Dendritic cell treated with granulocyte-macrophage colony-stimulating factor and Interleukin-4, amounts not matched to agents 40 ng/mL and 50 ng/mL, for 4 days (primary cell): ENCODE measurements around the gene PCNT.
A peak's percentile ranks its signal among the peaks of the same experiment; 100 is the strongest.

Source experiments
- H3K27ac Mint-ChIP-seq: one replicate; pipeline ENCODE4 v1.8.0; 2022; ENCODE audit warnings: mild to moderate bottlenecking, mixed read lengths
- H3K27me3 Mint-ChIP-seq: one replicate; pipeline ENCODE4 v1.8.0; 2022; ENCODE audit warnings: mild to moderate bottlenecking, mixed read lengths
- H3K36me3 Mint-ChIP-seq: one replicate; pipeline ENCODE4 v1.8.0; 2022; ENCODE audit warnings: low read depth, mixed read lengths
- H3K4me1 Mint-ChIP-seq: one replicate; pipeline ENCODE4 v1.8.0; 2022; ENCODE audit warnings: low read depth, mixed read lengths
- H3K4me3 Mint-ChIP-seq: one replicate; pipeline ENCODE4 v1.8.0; 2022; ENCODE audit warnings: mild to moderate bottlenecking, moderate library complexity, mixed read lengths
- H3K9me3 Mint-ChIP-seq: one replicate; pipeline ENCODE4 v1.8.0; 2022; ENCODE audit warnings: mixed read lengths
- intact Hi-C: fragments of 100-400 bp; cut with micrococcal nuclease; formaldehyde crosslinking; loops from one replicate; pipeline ENCODE4 v1.15.0; 2022

Gene PCNT

DNA sequence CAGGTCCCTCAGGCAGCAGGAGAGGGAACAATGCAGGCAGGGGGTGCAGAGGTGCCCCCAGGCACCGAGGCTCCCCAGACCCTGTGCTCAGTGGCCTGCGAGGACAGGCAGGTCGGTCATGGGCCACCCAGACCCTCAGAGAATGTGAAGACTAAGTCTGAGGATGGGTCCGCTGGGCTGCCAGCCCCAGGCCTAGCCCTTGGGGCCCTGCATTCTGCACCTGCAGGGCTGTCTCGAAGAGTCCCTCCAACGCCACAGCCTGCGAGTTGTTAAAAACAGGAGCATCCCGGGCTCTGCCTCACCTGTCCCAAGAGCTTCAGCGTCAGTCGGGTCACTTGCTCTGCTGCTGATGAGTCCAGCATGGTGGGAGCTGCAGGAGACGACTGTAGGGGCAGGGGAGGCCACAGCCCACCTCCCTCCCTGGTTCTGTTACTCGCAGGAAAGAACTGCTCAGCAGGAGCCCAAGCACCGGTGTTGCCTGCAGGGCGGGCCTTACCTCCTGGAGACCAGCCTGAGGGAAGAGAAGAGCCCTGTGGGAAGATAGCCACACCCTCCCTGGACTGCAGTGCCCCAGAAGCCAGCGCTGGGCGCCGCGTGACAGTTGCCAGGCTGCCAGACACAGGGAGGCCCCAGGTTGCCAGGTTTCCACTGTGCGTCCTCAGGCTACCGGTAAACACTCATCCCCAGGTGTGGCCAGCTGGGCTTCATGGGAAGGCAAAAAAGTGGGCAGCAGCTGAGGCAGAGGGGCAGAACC, 6.1 kb upstream of the PCNT start:
- intact Hi-C loops = no loop called here
- H3K36me3 Mint-ChIP-seq = no peaks in the 10 kb centered on the region
- H3K27me3 Mint-ChIP-seq = no peaks in the 10 kb centered on the region
- peak overlapping the region; percentile 37 for H3K27ac Mint-ChIP-seq
- H3K9me3 Mint-ChIP-seq = no peaks in the 10 kb centered on the region
- H3K4me1 Mint-ChIP-seq = peaks cover 26% of the 10 kb centered on the region
- H3K4me3 Mint-ChIP-seq = no peak overlapping the region

DNA sequence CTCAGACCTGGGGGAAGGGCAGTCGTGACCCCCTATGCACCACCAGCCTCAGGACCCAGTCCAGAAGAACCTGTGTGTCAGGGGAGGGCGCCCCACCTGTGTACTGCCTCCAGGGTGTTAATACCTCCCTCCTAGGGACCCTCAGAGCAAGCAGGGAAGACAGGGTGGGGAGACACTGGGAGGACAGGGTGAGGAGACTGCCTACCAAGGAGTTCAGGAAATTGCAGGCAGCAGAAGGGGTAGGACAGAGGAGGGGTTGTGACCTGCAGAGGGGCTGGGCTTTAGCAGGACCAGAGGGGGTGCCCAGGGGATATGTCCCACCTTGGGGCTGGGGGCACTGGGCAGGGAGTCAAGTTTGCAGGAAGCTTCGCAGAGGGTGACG, 5.5 kb upstream of the PCNT start:
- H3K27me3 Mint-ChIP-seq = no peaks in the 10 kb centered on the region
- intact Hi-C loops = no loop called here
- H3K9me3 Mint-ChIP-seq = no peaks in the 10 kb centered on the region
- peaks cover 31% of the 10 kb centered on the region for H3K4me1 Mint-ChIP-seq
- H3K36me3 Mint-ChIP-seq = no peaks in the 10 kb centered on the region
- H3K27ac Mint-ChIP-seq = peak overlapping the region; percentile 37
- no peak overlapping the region for H3K4me3 Mint-ChIP-seq

DNA sequence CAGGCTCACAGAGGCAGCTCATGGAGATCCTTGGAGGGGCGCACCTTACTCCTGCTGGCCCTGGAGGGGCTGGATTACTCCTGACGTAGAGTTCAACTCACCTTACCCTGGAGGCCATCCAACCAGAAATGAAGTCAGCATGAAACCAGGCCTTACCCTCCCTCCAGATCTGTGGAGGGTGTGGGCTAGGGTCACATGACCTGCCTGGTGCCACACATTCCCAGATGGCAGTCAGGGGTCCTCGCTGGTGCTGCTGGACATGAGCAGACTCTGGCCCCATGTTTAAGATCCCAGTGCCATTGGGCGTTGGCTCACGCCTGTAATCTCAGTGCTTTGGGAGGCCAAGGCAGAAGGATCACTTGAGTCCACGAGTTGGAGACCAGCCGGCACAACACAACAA, 4.8 kb upstream of the PCNT start:
- no peaks in the 10 kb centered on the region for H3K27me3 Mint-ChIP-seq
- H3K27ac Mint-ChIP-seq = peak overlapping the region; percentile 37
- no peak overlapping the region for H3K4me3 Mint-ChIP-seq
- peaks cover 31% of the 10 kb centered on the region for H3K4me1 Mint-ChIP-seq
- H3K36me3 Mint-ChIP-seq = peaks cover 5% of the 10 kb centered on the region
- H3K9me3 Mint-ChIP-seq = no peaks in the 10 kb centered on the region
- intact Hi-C loops = no loop called here

DNA sequence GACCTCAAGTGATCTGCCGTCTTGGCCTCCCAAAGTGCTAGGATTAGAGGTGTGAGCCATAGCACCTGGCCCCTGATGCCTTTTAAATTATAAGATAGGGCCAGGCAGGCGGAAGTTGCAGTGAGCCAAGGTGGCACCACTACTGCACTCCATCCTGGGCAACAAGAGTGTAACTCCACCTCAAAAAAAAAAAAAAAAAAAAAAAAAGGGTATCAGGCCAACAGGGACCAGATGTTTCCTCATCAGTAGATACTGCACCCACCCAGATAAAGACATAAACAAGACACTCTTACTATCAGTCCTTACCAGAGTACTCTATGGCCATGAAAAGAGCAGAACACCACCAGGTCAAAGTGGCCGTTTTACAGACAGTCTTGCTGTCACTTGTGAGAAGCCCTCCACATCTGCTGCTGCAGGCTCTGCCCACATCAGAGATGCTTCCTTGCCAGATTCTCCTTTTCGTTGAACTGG, 3.6 kb upstream of the PCNT start:
- H3K9me3 Mint-ChIP-seq = no peaks in the 10 kb centered on the region
- no peaks in the 10 kb centered on the region for H3K27me3 Mint-ChIP-seq
- H3K36me3 Mint-ChIP-seq = peaks cover 6% of the 10 kb centered on the region
- no peak overlapping the region for H3K27ac Mint-ChIP-seq
- H3K4me3 Mint-ChIP-seq = no peak overlapping the region
- intact Hi-C loops = no loop called here
- H3K4me1 Mint-ChIP-seq = peaks cover 32% of the 10 kb centered on the region

DNA sequence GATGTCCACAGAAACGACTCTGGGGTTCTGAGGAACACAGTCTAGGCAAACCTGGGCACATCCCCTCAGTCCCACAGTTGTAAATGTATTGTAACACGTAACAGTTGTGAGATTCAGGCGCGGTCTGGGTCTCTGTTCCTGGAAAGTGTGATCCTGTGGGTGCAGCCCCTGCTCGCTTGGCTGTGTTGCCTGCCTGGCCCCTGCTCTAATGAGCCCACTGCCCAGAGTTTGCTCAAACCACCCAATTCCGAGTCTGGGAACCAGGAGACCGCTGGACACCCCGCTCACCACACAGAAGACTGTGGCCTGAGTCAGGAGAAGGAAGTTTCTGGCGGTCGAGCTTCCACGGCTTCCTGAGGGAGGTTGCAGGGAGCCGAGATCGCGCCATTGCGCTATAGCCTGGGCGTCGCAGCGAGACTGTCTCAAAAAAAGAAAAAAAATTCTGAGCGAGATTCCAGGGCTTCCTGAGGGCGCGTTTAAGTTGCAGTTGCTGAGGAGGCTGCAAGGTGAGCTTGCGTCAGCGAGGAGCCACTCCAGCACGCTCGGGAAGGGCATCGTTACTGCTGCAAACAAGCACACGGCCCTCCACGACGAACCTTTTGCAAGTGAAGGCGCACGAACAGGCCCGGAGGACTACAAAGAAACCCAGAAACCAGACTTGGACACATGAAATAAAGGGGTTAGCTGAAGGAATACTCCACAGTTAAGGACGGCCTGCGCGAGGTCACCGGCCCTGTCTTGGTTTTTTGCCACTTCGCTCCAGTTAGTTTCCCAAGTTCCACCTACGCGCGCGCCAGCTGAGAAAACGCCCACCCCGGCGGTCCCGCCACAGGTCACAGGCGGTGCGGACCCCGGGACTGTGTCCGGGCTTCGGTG, 1.4 kb upstream of the PCNT start:
- Mint-ChIP-seq H3K27ac (peak overlapping the region; percentile 98), H3K9me3 (no peaks in the 10 kb centered on the region), H3K4me1 (peaks cover 45% of the 10 kb centered on the region), H3K27me3 (no peaks in the 10 kb centered on the region), H3K4me3 (peak overlapping the region; percentile 98), H3K36me3 (peaks cover 21% of the 10 kb centered on the region)
- intact Hi-C loops = no loop called here

DNA sequence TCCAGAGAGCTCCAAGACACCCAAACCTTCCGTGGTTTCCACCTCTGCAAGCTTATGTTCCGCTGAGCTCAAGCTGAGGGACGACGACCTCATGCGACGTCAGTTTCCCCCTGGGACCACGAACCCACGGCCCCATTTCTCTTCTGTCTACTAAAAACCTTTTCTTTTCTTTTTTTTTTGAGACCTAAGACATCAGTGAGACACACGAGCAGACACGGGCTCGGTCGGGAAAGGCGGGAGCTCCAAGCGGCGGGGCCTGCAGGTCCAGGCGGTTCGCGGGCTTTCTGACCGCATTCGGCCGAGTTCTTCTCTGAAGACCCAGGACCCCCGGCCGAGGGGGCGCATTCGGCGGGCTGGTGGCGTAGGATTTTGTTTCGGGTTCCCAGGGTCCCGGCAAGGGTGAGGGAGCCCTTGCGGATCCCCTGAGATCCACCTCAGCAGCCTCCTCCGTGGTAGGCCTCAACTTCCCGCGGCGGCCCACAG, 688 bp upstream of the PCNT start:
- Mint-ChIP-seq H3K27ac (peak overlapping the region; percentile 98), H3K36me3 (peaks cover 28% of the 10 kb centered on the region), H3K4me3 (peak overlapping the region; percentile 98), H3K9me3 (no peaks in the 10 kb centered on the region), H3K27me3 (no peaks in the 10 kb centered on the region), H3K4me1 (peaks cover 45% of the 10 kb centered on the region)
- intact Hi-C loops = no loop called here

DNA sequence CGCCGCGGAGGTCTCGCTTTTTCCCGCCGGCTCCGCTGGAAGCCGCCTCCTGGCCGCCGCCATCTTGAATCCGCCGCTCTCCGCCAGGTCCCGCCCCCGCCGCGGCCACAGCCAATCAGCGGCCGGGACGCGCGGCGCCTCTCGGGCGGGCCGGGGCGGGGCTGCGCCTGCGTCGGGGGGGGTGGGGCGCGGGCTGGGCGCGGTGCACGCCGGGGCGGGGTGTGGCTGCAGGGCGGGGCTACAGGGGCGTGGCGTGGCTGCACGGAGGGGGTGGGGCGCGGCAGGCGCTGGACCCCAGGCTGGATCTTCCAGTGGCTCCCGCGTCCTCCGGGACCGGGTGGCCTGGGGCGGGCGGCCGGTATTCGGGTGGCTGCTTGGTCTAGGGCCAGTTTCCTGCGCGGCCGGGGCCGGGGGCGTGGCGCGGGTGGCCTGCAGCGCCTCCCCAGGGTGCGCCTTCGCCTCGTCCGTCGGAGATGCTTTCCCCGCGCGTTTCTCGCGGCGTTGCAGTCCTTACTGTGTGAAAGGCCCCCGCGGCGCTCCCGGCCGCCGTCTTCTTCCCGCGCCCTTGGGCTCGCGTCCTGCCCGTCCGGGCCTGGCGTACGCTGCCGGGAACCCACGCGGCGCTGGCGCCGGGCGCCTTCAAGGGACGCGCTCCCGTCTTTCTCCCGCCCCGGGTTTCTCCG, 575 bp downstream of the PCNT start:
- H3K27me3 Mint-ChIP-seq = no peaks in the 10 kb centered on the region

DNA sequence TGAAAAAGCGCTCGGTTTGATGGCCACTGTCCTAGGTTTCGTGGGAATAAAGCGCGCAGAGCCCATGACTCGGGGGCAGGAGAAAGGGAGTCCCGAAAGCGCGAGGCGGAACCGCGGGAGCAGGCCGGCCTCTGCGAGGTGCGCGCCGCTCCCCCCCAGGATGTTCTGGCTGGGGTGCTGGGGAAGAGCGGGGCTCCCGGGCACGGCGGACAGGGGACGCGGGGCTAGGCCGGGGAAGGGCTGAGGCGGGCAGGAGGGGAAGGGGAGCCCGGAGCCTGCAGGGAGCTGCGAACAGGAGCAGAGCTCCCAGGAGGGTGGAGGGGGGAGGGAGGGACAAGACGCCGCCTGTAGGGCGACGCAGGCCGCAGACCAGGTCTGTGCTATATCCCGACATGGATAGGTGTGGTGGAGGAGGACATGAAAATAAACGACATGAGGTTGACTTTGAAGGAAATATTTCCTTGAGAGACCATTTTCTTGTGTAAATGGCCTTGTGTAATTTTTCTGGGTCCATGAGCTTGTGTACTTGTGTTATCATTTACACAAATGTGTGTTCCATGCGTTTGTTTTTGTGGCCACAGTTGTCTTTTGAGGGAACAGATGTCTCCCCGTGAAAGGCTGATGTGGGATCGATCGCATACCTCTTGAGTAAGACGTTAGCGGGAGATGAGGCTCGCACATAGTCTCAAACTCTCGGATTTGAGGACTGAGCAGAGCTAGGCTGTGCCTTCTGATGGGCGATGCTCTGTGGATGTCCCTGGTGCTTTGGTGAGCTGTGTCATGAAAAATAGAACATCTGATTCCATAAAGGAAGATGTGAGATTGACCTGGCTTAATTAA, 1.3 kb downstream of the PCNT start:
- H3K27me3 Mint-ChIP-seq = no peaks in the 10 kb centered on the region
- peaks cover 47% of the 10 kb centered on the region for H3K36me3 Mint-ChIP-seq
- H3K9me3 Mint-ChIP-seq = no peaks in the 10 kb centered on the region
- H3K4me3 Mint-ChIP-seq = peak overlapping the region; percentile 98
- intact Hi-C loops = loop anchor here (2.0 kb wide), 2 partner anchors 96 to 134 kb away; partner anchors contain the start of genes DIP2A and LSS
- H3K4me1 Mint-ChIP-seq = peaks cover 38% of the 10 kb centered on the region
- H3K27ac Mint-ChIP-seq = peak overlapping the region; percentile 60

More for the DNA sequence above, 575 bp downstream of the PCNT start:
- Mint-ChIP-seq H3K4me3 (peak overlapping the region; percentile 98), H3K9me3 (no peaks in the 10 kb centered on the region), H3K4me1 (peaks cover 38% of the 10 kb centered on the region), H3K36me3 (peaks cover 40% of the 10 kb centered on the region), H3K27ac (peak overlapping the region; percentile 98)
- intact Hi-C loops = loop anchor here (1.0 to 2.0 kb wide), 3 partner anchors 38 to 134 kb away; partner anchors contain the start of genes DIP2A, LSS and YBEY

DNA sequence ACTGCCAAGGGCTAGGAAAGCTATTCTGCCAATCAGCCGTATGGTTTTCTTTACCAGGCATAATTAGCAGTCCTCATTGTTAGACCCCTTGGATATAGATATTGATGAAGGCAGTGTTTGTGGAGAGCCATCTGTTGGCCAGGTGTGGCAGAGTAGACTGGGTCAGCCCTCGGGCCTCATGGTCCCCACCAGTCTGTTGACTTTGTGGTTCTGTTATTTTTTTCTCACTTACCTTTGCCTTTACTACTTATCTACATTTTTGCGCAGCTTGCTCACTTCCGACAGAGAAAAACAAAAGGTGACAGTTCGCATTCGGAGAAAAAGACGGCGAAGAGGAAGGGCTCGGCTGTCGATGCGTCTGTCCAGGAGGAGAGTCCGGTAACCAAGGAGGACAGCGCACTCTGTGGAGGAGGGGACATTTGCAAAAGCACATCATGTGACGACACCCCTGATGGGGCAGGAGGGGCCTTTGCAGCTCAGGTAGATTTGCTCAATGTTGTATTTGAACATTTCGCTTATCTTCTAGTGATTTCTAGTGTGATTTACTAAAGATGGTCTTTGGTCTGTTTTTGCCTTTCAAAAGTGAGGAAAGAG, 2.3 kb downstream of the PCNT start:
- Mint-ChIP-seq H3K4me3 (no peak overlapping the region), H3K9me3 (no peaks in the 10 kb centered on the region), H3K27me3 (no peaks in the 10 kb centered on the region), H3K27ac (no peak overlapping the region), H3K4me1 (peaks cover 36% of the 10 kb centered on the region), H3K36me3 (peaks cover 55% of the 10 kb centered on the region)
- intact Hi-C loops = no loop called here

DNA sequence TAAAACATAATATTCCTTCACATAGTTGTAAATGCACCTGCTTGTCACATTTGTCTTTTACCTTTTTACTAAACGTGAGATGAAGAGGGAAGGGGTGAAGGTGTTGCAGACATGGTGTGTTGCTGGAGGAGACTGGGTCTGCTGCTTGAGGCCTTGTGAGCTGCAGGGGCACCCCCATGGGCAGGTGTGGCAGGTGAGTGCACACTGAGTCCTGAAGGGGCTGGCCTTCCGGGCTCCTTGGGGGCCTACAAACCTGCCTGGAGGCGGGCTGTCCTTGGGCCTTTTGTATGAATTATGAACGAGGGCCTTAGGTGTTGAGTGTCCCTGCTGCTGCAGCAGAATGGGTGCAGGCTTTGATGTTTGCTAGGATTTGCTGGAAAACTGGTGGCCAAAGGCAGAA, 3.8 kb downstream of the PCNT start:
- H3K4me3 Mint-ChIP-seq = no peak overlapping the region
- intact Hi-C loops = no loop called here
- H3K27ac Mint-ChIP-seq = no peak overlapping the region
- peaks cover 21% of the 10 kb centered on the region for H3K4me1 Mint-ChIP-seq
- peaks cover 70% of the 10 kb centered on the region for H3K36me3 Mint-ChIP-seq
- H3K9me3 Mint-ChIP-seq = no peaks in the 10 kb centered on the region
- no peaks in the 10 kb centered on the region for H3K27me3 Mint-ChIP-seq

DNA sequence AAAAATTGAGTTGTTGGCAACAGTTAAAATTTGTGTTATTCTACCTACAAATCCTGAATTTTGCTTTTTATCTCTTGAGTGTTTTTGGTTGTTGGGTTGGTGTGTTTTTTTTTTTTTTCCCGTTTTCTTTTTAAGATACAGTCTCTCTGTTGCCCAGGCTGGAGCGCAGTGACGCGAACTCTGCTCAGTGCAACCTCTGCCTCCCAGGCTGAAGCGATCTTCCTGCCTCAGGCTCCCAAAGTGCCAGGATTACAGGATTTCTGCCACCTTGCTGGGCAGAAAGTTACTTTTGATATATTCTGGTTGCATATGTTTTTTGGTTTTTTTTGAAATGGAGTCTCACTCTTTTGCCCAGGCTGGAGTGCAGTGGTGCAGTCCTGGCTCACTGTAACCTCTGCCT, 4.2 kb downstream of the PCNT start:
- Mint-ChIP-seq H3K4me3 (no peak overlapping the region), H3K36me3 (peaks cover 74% of the 10 kb centered on the region), H3K9me3 (no peaks in the 10 kb centered on the region), H3K27me3 (no peaks in the 10 kb centered on the region), H3K4me1 (peaks cover 16% of the 10 kb centered on the region), H3K27ac (no peak overlapping the region)
- intact Hi-C loops = no loop called here

DNA sequence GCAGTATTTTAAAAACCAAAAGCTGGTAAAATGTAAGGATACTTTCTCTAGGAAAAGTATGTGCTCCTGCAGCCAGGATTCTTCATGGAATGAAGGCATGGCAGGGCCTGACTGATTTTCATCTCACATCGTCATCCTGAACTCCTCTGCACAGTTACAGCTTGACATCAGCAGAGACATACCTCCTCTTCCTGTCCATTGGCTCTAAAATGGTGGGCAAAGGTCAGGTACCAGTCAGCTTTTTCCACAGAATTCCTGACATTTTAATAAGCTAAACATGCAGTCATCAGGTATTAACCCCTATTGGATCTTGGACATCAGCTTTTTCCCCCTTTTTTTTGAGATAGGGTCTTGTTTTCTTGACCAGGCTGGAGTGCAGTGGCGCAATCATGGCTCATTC, 5.8 kb downstream of the PCNT start:
- H3K27me3 Mint-ChIP-seq = no peaks in the 10 kb centered on the region
- H3K4me3 Mint-ChIP-seq = no peak overlapping the region
- H3K27ac Mint-ChIP-seq = no peak overlapping the region
- H3K9me3 Mint-ChIP-seq = no peaks in the 10 kb centered on the region
- H3K36me3 Mint-ChIP-seq = peaks cover 84% of the 10 kb centered on the region
- intact Hi-C loops = no loop called here
- peaks cover 14% of the 10 kb centered on the region for H3K4me1 Mint-ChIP-seq
